Activated CD4-positive, alpha-beta memory T cell treated with anti-CD3 and anti-CD28 coated beads for 36 hours (primary cell): ENCODE measurements around the gene HIPK3. TPM values are rescaled to one million over a fixed set of nuclear protein-coding genes. Genes with fewer than 3 reads are reported as not detected.
"Not testable (repeated sequence)": the region's sequence is repeated elsewhere in the genome, so short reads cannot be mapped to it uniquely, and the experiment has no call there.

Experiments
- CTCF ChIA-PET: fragments of 350-600 bp; sonication (Branson Sonifier 250); formaldehyde crosslinking; loops from one replicate; lab custom pipeline; 2021; ENCODE audit warnings: antibody characterized with exemption, inconsistent platforms; lab: Charles Lee
- POLR2A ChIA-PET: fragments of 350-600 bp; sonication (Branson Sonifier 250); formaldehyde crosslinking; loops from one replicate; lab custom pipeline; 2021; ENCODE audit warnings: antibody characterized with exemption; lab: Charles Lee
- DNase-seq: peaks from one replicate; pipeline ENCODE4 v3.0.0-alpha.2; 2020
- H3K27ac Mint-ChIP-seq: one replicate; pipeline ENCODE4 v1.8.0; 2021; ENCODE audit warnings: mixed read lengths
- H3K27me3 Mint-ChIP-seq: one replicate; pipeline ENCODE4 v1.8.0; 2021; ENCODE audit warnings: mixed read lengths
- H3K36me3 Mint-ChIP-seq: one replicate; pipeline ENCODE4 v1.8.0; 2021; ENCODE audit warnings: mixed read lengths
- H3K4me1 Mint-ChIP-seq: one replicate; pipeline ENCODE4 v1.8.0; 2021; ENCODE audit warnings: low read depth, mixed read lengths
- H3K4me3 Mint-ChIP-seq: one replicate; pipeline ENCODE4 v1.8.0; 2021; ENCODE audit warnings: mild to moderate bottlenecking, mixed read lengths
- H3K9me3 Mint-ChIP-seq: one replicate; pipeline ENCODE4 v1.8.0; 2021; ENCODE audit warnings: mixed read lengths
- intact Hi-C: fragments of 100-400 bp; cut with micrococcal nuclease; formaldehyde crosslinking; loops from one replicate; pipeline ENCODE4 v1.15.1; 2023
- total RNA-seq, 2 experiments: library from RNA; stranded (reverse); gene quantifications; one replicate each; pipeline ENCODE4 v1.2.3, GENCODE V29; 2021

HIPK3 gene
- total RNA-seq, 2 experiments from 2014 or later: 35.4 TPM

- H3K4me1 Mint-ChIP-seq: peaks cover 50% of the 10 kb centered on the region
- POLR2A ChIA-PET, DNase-seq, H3K27ac Mint-ChIP-seq, H3K9me3 Mint-ChIP-seq, H3K4me3 Mint-ChIP-seq, intact Hi-C loops, H3K36me3 Mint-ChIP-seq, H3K27me3 Mint-ChIP-seq: not testable (repeated sequence)
- CTCF ChIA-PET: interaction anchor here (1.2 kb wide), 1 partner anchor 95 kb away, joined by 3 read pairs; no protein-coding TSS in a partner anchor
Measured at GRCh38 chr11:33261350-33261749, 4.2 kb downstream of the HIPK3 start.

DNA sequence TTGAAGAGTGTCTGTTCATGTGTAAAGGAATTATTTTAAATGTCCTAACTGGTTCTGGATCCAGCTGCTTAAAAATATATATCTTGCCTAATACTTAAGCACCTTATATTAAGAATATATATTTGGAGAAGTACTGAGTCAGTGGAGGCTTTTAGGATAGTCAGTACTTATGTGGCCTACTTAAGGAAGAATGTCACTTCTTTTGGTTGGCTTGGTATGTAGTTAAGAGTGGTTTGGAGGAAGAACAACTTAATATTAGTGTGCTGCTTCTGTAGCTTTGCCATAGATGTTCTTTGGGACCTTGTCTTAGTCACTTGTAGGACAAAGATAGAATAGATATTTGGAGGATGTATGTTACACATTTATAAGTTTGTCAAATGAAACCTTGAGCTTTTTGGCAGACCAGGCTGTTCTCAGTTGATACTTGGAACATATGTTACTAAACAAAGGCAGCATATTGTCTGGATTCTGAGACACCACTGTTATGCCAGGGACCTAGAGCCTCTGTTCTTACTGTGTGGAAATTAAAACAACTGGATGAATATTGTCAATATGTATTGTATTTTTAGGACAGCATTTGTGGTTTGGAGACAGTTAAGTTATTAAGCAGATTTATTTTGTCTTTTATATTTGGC, 4.9 kb downstream of the HIPK3 start:
- Mint-ChIP-seq H3K27me3 (no peaks in the 10 kb centered on the region), H3K4me1 (peaks cover 47% of the 10 kb centered on the region), H3K27ac (no peak overlapping the region), H3K9me3 (no peaks in the 10 kb centered on the region), H3K4me3 (no peak overlapping the region), H3K36me3 (peaks cover 6% of the 10 kb centered on the region)
- POLR2A ChIA-PET: no interaction called here
- DNase-seq: no peak
- intact Hi-C loops: no loop called here
- CTCF ChIA-PET: interaction anchor here (1.2 kb wide), 1 partner anchor 96 kb away, joined by 3 read pairs; no protein-coding TSS in a partner anchor

GRCh38 chr11:33263549-33263948, 6.4 kb downstream of the HIPK3 start:
- no peak for DNase-seq
- intact Hi-C loops: no loop called here
- Mint-ChIP-seq H3K4me3 (no peak overlapping the region), H3K9me3 (no peaks in the 10 kb centered on the region), H3K27me3 (no peaks in the 10 kb centered on the region), H3K36me3 (peaks cover 4% of the 10 kb centered on the region), H3K4me1 (peaks cover 49% of the 10 kb centered on the region), H3K27ac (no peak overlapping the region)
- ChIA-PET POLR2A (no interaction called here), CTCF (no interaction called here)

DNA sequence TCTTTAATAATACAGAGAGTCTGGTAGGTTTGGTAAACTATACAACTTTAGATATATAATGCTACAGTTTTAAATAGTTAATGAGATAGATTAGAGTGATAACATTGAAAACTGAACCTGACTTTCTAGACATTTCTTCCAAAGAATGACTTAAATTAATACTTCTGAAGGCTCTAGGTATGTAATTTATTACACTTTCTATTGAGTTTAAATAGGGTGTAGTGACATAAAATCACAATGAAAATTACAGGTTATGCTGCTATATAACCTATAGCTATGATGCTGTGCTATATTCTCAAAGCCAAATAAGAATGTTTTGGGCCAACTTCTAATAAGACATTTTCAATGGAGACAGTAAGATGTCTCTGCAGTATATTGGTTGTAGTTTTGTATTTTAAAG, 7.7 kb downstream of the HIPK3 start:
- no peak for DNase-seq
- H3K27me3 Mint-ChIP-seq: no peaks in the 10 kb centered on the region
- intact Hi-C loops: no loop called here
- ChIA-PET POLR2A (no interaction called here), CTCF (no interaction called here)
- H3K4me3 Mint-ChIP-seq: no peak overlapping the region
- H3K27ac Mint-ChIP-seq: no peak overlapping the region
- peaks cover 52% of the 10 kb centered on the region for H3K4me1 Mint-ChIP-seq
- no peaks in the 10 kb centered on the region for H3K9me3 Mint-ChIP-seq
- H3K36me3 Mint-ChIP-seq: no peaks in the 10 kb centered on the region

DNA sequence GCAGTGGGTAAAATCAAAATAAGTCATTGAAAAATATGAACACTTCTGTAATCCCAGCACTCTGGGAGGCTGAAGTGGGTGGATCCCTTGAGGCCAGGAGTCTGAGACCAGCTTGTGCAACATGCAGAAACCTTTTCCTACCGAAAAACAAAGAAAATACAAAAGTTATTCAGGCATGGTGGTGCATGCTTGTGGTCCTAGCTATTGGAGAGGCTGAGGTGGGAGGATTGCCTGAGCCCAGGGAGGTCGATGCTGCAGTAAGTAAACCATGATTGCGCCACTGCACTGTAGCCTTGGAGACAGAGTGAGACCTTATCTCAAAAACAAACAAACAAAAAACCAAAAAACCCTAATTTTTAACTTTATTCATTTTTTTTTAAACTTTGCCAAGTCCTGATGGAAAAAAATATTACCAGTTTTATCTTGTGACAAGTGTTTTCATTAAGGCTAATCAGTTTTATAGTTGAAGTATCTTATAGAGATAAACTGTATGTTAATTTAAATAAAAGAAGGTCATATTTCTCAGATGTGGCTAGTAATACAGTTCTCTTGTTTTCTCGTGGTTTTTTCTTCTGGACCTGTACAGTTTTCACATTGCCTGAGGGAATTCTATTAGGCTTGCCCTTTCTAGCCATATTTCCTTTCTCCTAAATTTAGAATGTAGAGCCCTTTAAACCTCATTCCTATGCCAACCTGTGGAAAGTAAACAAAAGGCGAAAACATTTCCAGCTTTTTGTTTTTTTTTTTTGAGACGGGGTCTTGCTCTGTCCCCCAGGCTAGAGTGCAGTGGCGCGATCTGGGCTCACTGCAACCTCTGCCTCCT, 9.4 kb downstream of the HIPK3 start:
- H3K4me3 Mint-ChIP-seq: no peak overlapping the region
- no peaks in the 10 kb centered on the region for H3K9me3 Mint-ChIP-seq
- no peaks in the 10 kb centered on the region for H3K27me3 Mint-ChIP-seq
- no peak for DNase-seq
- no peaks in the 10 kb centered on the region for H3K36me3 Mint-ChIP-seq
- ChIA-PET POLR2A (no interaction called here), CTCF (no interaction called here)
- intact Hi-C loops: no loop called here
- peaks cover 38% of the 10 kb centered on the region for H3K4me1 Mint-ChIP-seq
- H3K27ac Mint-ChIP-seq: no peak overlapping the region

DNA sequence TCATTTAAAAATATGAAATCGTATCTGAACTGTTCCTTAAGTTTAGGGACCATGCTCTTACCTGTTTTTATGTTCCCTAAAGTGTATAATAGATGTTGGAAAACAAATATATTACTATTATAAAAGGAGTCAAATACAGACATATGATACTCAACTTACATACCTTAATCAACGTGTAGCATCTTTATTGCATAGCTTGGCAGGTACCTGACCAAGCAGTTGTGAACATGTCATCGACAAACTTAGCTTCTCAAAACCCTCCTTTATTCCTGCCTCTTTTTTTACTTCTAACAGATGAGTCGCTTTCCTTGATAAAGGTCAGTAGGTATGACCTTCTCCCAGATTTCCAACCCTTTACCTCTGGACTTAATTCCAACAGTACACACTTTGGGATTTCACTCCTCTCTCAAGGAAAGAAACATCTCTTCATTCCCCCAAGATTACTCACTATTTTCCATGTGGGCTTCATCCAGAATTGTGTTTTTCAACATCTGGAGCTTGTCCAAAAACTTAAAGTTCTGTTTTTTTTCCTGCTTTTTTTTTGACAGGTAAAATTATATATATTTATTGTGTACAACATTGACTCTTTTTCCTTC, 11.9 kb downstream of the HIPK3 start:
- no peaks in the 10 kb centered on the region for H3K9me3 Mint-ChIP-seq
- POLR2A ChIA-PET: no interaction called here
- no peaks in the 10 kb centered on the region for H3K36me3 Mint-ChIP-seq
- no peak overlapping the region for H3K27ac Mint-ChIP-seq
- DNase-seq: no peak
- intact Hi-C loops: no loop called here
- no peak overlapping the region for H3K4me3 Mint-ChIP-seq
- H3K27me3 Mint-ChIP-seq: no peaks in the 10 kb centered on the region
- CTCF ChIA-PET: no interaction called here
- H3K4me1 Mint-ChIP-seq: peaks cover 26% of the 10 kb centered on the region

DNA sequence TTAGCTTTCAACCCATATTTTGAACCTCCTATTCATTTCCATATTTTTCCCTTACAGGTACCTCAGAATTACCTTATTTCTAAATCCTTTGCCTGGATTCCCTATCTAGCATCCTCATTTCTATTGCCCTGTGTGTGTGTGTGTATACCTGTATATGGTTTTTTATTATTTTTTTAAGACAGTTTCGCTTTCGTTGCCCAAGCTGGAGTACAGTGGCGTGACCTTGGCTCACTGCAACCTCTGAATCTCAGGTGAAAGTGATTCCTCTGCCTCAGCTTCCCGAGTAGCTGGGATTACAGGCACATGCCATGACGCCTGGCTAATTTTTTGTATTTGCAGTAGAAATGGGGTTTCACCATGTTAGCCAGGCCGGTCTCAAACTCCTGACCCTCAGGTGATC, 12.6 kb downstream of the HIPK3 start:
- H3K27me3 Mint-ChIP-seq: no peaks in the 10 kb centered on the region
- DNase-seq: no peak
- no peaks in the 10 kb centered on the region for H3K9me3 Mint-ChIP-seq
- intact Hi-C loops: no loop called here
- H3K27ac Mint-ChIP-seq: no peak overlapping the region
- H3K36me3 Mint-ChIP-seq: no peaks in the 10 kb centered on the region
- ChIA-PET CTCF (no interaction called here), POLR2A (no interaction called here)
- H3K4me3 Mint-ChIP-seq: no peak overlapping the region
- peaks cover 27% of the 10 kb centered on the region for H3K4me1 Mint-ChIP-seq

GRCh38 chr11:33271059-33271458, 13.9 kb downstream of the HIPK3 start:
- DNase-seq: no peak
- Mint-ChIP-seq H3K36me3 (no peaks in the 10 kb centered on the region), H3K27ac (no peak overlapping the region), H3K9me3 (no peaks in the 10 kb centered on the region), H3K27me3 (no peaks in the 10 kb centered on the region), H3K4me3 (no peak overlapping the region), H3K4me1 (peaks cover 31% of the 10 kb centered on the region)
- POLR2A ChIA-PET: no interaction called here
- CTCF ChIA-PET: no interaction called here
- intact Hi-C loops: no loop called here

GRCh38 chr11:33272338-33273107, 15.3 kb downstream of the HIPK3 start:
- no peaks in the 10 kb centered on the region for H3K36me3 Mint-ChIP-seq
- no peaks in the 10 kb centered on the region for H3K9me3 Mint-ChIP-seq
- peaks cover 32% of the 10 kb centered on the region for H3K4me1 Mint-ChIP-seq
- no peaks in the 10 kb centered on the region for H3K27me3 Mint-ChIP-seq
- DNase-seq: no peak
- H3K4me3 Mint-ChIP-seq: no peak overlapping the region
- intact Hi-C loops: no loop called here
- CTCF ChIA-PET: interaction anchor here (1.0 kb wide), 1 partner anchor 536 kb away, joined by 3 read pairs; no protein-coding TSS in a partner anchor
- POLR2A ChIA-PET: no interaction called here
- no peak overlapping the region for H3K27ac Mint-ChIP-seq

- intact Hi-C loops: no loop called here
- no peak overlapping the region for H3K27ac Mint-ChIP-seq
- no peak overlapping the region for H3K4me3 Mint-ChIP-seq
- CTCF ChIA-PET: interaction anchor here (1.2 kb wide), 1 partner anchor 55 kb away, joined by 3 read pairs; no protein-coding TSS in a partner anchor
- no peak for DNase-seq
- no peaks in the 10 kb centered on the region for H3K27me3 Mint-ChIP-seq
- no peaks in the 10 kb centered on the region for H3K36me3 Mint-ChIP-seq
- POLR2A ChIA-PET: no interaction called here
- H3K9me3 Mint-ChIP-seq: no peaks in the 10 kb centered on the region
- peaks cover 38% of the 10 kb centered on the region for H3K4me1 Mint-ChIP-seq
Measured at GRCh38 chr11:33273656-33274055, 16.5 kb downstream of the HIPK3 start.

GRCh38 chr11:33280411-33280810, 23.2 kb downstream of the HIPK3 start:
- CTCF ChIA-PET: interaction anchor here (0.5 kb wide), 1 partner anchor 651 kb away, joined by 3 read pairs; no protein-coding TSS in a partner anchor
- Mint-ChIP-seq H3K27ac (no peak overlapping the region), H3K4me3 (no peak overlapping the region), H3K27me3 (no peaks in the 10 kb centered on the region), H3K4me1 (peaks cover 47% of the 10 kb centered on the region), H3K36me3 (peaks cover 3% of the 10 kb centered on the region), H3K9me3 (no peaks in the 10 kb centered on the region)
- DNase-seq: no peak
- POLR2A ChIA-PET: interaction anchor here (0.5 kb wide), 1 partner anchor 497 kb away, joined by 5 read pairs; no protein-coding TSS in a partner anchor
- intact Hi-C loops: no loop called here

DNA sequence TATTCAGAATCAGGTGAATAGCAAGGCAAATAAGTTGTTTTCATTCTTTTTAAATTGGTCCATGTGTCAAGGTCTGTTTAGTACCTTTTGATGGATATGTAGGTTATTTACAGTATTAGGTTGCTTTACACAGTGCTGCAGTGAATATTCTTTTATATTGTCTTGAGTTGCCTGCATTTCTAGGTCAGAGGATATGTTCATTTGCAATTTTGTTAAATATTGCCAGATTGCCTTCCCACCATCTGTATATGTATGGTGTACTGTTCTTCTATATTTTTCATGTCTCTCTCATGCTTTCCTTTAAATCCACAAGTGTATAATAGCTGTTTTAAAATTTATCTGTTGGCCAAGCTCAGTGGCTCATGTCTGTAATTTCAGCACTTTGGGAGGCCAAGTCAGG, 24.6 kb downstream of the HIPK3 start:
- Mint-ChIP-seq H3K27ac (no peak overlapping the region), H3K4me1 (peaks cover 42% of the 10 kb centered on the region), H3K36me3 (peaks cover 7% of the 10 kb centered on the region), H3K9me3 (no peaks in the 10 kb centered on the region), H3K4me3 (no peak overlapping the region), H3K27me3 (no peaks in the 10 kb centered on the region)
- intact Hi-C loops: no loop called here
- ChIA-PET CTCF (no interaction called here), POLR2A (no interaction called here)
- DNase-seq: no peak
